WTC11 (cell line): ENCODE measurements around the gene HES1. TPM values are rescaled to one million over a fixed set of nuclear protein-coding genes. Genes with fewer than 3 reads are reported as not detected.
A peak's percentile ranks its signal among the peaks of the same experiment; 100 is the strongest.

Experiments used
- ATAC-seq: fragments of 200-7000 bp; cut with Tn5 transposase; 2 replicates; pipeline ENCODE4 v1.10.0; 2021; ENCODE audit warnings: mild to moderate bottlenecking, moderate library complexity
- CTCF ChIA-PET: fragments of 300-600 bp; sonication (Branson Sonifier 250); formaldehyde crosslinking; loops from one replicate; lab custom pipeline; 2021; ENCODE audit warnings: antibody characterized with exemption; lab: Charles Lee
- POLR2A ChIA-PET: fragments of 350-600 bp; sonication (Branson Sonifier 250); formaldehyde crosslinking; loops from one replicate; lab custom pipeline; 2021; ENCODE audit warnings: antibody characterized with exemption; lab: Charles Lee
- DNase-seq: peaks from one replicate; pipeline ENCODE4 v3.0.0; 2021; ENCODE audit warnings: low spot score
- H3K27ac Mint-ChIP-seq: 2 replicates; pipeline ENCODE4 v1.8.0; 2021; ENCODE audit warnings: mixed read lengths
- H3K27me3 Mint-ChIP-seq: 2 replicates; pipeline ENCODE4 v1.8.0; 2021; ENCODE audit warnings: low read depth, mild to moderate bottlenecking, moderate library complexity, mixed read lengths
- H3K36me3 Mint-ChIP-seq: 2 replicates; pipeline ENCODE4 v1.8.0; 2021; ENCODE audit warnings: mixed read lengths
- H3K4me1 Mint-ChIP-seq: 2 replicates; pipeline ENCODE4 v1.8.0; 2022; ENCODE audit warnings: mixed read lengths
- H3K4me3 Mint-ChIP-seq: 2 replicates; pipeline ENCODE4 v1.8.0; 2021; ENCODE audit warnings: mild to moderate bottlenecking, moderate library complexity, mixed read lengths
- H3K9me3 Mint-ChIP-seq: 2 replicates; pipeline ENCODE4 v1.8.0; 2021; ENCODE audit warnings: mixed read lengths
- CREB1 ChIP-seq: sonication (generic); formaldehyde crosslinking; IDR thresholded peaks from 2 replicates; pipeline ENCODE4 v1.8.0; 2023; ENCODE audit warnings: mild to moderate bottlenecking, missing genetic modification reagents
- EMX1 ChIP-seq: fragments of 250-450 bp; sonication (Bioruptor Pico); IDR thresholded peaks from 2 replicates; pipeline ENCODE4 v1.8.0; 2021; ENCODE audit warnings: mild to moderate bottlenecking
- FOXP1 ChIP-seq: sonication (generic); formaldehyde crosslinking; IDR thresholded peaks from 2 replicates; pipeline ENCODE4 v1.8.0; 2022; ENCODE audit warnings: missing genetic modification reagents, mild to moderate bottlenecking, moderate library complexity, borderline replicate concordance
- MYBL2 ChIP-seq: sonication (generic); formaldehyde crosslinking; IDR thresholded peaks from 2 replicates; pipeline ENCODE4 v1.8.1; 2023; ENCODE audit warnings: mild to moderate bottlenecking, moderate library complexity, missing genetic modification reagents
- SMAD4 ChIP-seq: sonication (generic); formaldehyde crosslinking; IDR thresholded peaks from 2 replicates; pipeline ENCODE4 v1.8.0; 2022; ENCODE audit warnings: mild to moderate bottlenecking, missing genetic modification reagents
- TP53 ChIP-seq: sonication (generic); formaldehyde crosslinking; IDR thresholded peaks from 2 replicates; pipeline ENCODE4 v1.8.1; 2023; ENCODE audit warnings: mild to moderate bottlenecking, missing genetic modification reagents
- total RNA-seq: library from RNA; stranded (reverse); gene quantifications from 3 replicates; pipeline ENCODE4 v1.2.3, GENCODE V29; 2021
- TF ChIP-seq, protein P1 (sequence below): sonication (generic); formaldehyde crosslinking; IDR thresholded peaks from 2 replicates; pipeline ENCODE4 v1.8.1; 2023; ENCODE audit warnings: mild to moderate bottlenecking, missing genetic modification reagents
- TF ChIP-seq, protein P2 (sequence below): fragments of 250-450 bp; sonication (Bioruptor Pico); IDR thresholded peaks from 2 replicates; pipeline ENCODE4 v1.8.0; 2021; ENCODE audit warnings: mild to moderate bottlenecking
- TF ChIP-seq, protein P3 (sequence below): fragments of 250-450 bp; sonication (Bioruptor Pico); IDR thresholded peaks from 2 replicates; pipeline ENCODE4 v1.9.0; 2021; ENCODE audit warnings: mild to moderate bottlenecking
- TF ChIP-seq, protein P4 (sequence below): sonication (generic); formaldehyde crosslinking; conservative IDR thresholded peaks from 2 replicates; pipeline ENCODE4 v1.8.1; 2023; ENCODE audit warnings: mild to moderate bottlenecking, low read depth, missing genetic modification reagents, moderate library complexity
- TF ChIP-seq, protein P5 (sequence below): fragments of 250-450 bp; sonication (Bioruptor Pico); IDR thresholded peaks from 2 replicates; pipeline ENCODE4 v1.9.0; 2021; ENCODE audit warnings: mild to moderate bottlenecking

The HES1 gene
- total RNA-seq, 1 experiment from 2014 or later, result 28.4 TPM

DNA sequence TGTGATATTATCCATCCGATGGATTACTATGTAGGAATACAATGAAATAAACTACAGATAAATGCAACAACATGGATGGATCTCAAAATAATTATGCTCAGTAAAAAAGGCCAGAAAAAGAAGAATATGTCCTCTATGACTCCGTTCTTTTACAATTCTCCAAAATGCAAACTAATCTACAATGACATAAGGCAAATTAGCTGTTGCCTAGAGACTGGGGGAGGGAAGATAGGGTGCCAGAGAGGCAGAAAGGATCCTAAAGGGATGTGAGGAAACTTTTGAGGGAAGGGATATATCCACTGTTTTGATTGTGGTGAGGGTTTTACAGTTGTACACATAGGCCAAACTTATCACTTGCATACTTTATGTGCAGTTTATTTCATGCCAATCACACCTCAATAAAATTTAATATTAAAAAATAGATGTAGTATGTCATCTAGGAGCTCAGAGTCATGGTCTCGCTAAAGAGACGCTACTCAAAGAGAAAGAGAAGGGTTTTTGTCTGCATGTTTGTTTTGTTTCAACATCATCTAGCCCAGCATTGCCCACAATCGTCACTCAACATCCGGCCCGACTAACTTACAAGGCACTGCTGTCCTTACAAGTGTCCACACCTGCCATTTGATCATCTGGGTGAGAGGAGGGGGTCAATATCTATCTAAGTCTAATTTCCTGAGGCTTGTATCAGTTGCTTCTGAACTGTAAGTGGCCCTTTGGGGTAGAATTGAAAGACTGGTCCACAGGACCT, 29.5 kb downstream of the HES1 start (continued):
- TF ChIP-seq, protein P1, sequence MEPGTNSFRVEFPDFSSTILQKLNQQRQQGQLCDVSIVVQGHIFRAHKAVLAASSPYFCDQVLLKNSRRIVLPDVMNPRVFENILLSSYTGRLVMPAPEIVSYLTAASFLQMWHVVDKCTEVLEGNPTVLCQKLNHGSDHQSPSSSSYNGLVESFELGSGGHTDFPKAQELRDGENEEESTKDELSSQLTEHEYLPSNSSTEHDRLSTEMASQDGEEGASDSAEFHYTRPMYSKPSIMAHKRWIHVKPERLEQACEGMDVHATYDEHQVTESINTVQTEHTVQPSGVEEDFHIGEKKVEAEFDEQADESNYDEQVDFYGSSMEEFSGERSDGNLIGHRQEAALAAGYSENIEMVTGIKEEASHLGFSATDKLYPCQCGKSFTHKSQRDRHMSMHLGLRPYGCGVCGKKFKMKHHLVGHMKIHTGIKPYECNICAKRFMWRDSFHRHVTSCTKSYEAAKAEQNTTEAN (CRISPR knock-in tag), result no peak

DNA sequence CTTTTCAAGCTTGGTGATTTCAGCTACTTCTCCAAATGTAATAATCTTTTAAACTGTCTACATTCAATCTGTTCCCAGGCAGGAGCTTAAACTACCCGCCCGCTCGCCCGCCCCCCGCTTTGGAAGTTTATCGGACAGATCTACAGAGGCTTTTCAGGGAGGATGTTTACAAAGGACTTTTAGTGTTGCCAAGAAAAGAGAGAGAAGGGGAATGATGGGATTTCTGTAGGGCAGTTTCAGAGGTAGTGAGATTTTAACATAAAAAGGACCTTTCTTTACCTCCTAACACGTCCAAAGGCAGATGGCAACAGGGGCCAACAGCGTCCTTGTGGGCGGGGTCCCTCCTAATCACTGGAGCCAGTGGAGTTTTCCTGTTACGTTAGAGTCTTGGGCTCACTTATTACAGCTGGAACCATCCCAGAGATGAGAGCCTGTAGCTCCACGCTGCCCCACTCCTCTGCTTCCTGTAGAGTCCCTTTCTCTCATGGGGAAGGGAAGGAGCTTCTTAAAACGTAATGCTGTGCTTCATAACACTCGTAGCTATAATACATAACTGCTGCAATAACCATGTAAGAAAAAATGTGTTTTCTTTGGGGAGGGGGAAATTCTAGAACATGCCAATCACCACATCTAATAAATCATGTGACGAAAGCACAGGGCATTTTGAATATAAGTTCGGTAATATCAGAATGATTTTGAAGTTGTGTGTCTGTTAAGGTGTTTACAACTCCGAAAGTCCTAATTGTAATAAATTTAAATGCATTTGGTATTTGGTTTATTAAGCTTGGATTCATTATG, 30.9 kb downstream of the HES1 start:
- CTCF ChIA-PET, result interaction anchor here (0.6 to 3.2 kb wide), 10 partner anchors 10 to 386 kb away, joined by 3 to 26 read pairs (median 4); no protein-coding TSS in a partner anchor
- H3K27ac Mint-ChIP-seq, result no peak overlapping the region; the same call in 1 of the 2 replicates

DNA sequence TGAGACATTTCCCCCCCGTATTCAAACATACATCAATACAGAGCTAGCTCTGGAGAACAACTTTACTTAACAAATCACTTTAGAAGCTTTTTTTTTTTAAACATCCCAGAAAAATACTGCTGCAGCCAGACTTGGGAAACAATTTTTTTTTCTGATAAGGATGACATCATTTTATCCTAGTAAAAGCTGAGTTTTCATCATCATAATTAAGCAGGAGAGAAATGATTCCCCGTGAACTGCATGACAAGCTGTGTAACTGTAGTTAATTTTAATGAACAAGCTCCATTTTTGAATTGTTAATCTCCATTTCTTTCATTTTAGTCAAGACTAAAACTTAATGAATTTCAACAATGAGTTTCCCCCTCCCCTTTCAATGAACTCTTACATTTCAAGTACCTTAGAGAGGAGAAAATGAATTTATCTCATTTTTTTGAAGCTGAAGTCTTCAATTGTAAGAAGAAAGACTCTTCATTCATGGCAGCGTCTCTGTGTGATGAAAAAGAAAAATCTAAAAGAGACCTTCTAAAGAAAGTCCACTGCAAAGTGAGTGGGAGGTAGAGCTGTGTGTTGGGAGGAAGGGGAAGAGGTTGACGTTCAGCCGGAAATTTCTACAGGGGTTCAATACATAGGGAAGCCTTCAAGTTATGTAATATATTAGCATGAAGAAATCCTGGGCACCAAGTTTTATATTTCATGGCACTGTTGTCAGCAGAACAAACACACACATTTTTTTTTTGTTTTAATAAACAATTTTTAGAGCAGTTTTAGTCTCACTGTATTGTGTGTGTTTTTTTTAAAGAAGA, 31.7 kb downstream of the HES1 start:
- peaks cover 3% of the 10 kb centered on the region; the same call in 1 of the 2 replicates for H3K9me3 Mint-ChIP-seq
- DNase-seq, result no peak
- peaks cover 56% of the 10 kb centered on the region for H3K4me1 Mint-ChIP-seq
- H3K4me3 Mint-ChIP-seq, result no peak overlapping the region
- ChIA-PET CTCF (interaction anchor here (0.6 to 3.2 kb wide), 9 partner anchors 9 to 387 kb away, joined by 3 to 26 read pairs (median 5); no protein-coding TSS in a partner anchor), POLR2A (interaction anchor here (1.5 kb wide), 1 partner anchor 34 kb away, joined by 3 read pairs; no protein-coding TSS in a partner anchor)
- no peak for ATAC-seq
- H3K27me3 Mint-ChIP-seq, result no peaks in the 10 kb centered on the region
- TF ChIP-seq EMX1 (no peak), TP53 (CRISPR knock-in tag) (no peak), SMAD4 (no peak), MYBL2 (CRISPR knock-in tag) (no peak)
- TF ChIP-seq, protein P2, sequence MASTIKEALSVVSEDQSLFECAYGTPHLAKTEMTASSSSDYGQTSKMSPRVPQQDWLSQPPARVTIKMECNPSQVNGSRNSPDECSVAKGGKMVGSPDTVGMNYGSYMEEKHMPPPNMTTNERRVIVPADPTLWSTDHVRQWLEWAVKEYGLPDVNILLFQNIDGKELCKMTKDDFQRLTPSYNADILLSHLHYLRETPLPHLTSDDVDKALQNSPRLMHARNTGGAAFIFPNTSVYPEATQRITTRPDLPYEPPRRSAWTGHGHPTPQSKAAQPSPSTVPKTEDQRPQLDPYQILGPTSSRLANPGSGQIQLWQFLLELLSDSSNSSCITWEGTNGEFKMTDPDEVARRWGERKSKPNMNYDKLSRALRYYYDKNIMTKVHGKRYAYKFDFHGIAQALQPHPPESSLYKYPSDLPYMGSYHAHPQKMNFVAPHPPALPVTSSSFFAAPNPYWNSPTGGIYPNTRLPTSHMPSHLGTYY, result no peak
- TF ChIP-seq, protein P3, sequence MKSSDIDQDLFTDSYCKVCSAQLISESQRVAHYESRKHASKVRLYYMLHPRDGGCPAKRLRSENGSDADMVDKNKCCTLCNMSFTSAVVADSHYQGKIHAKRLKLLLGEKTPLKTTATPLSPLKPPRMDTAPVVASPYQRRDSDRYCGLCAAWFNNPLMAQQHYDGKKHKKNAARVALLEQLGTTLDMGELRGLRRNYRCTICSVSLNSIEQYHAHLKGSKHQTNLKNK (CRISPR knock-in tag), result no peak
- H3K36me3 Mint-ChIP-seq, result no peaks in the 10 kb centered on the region
- H3K27ac Mint-ChIP-seq, result peak overlapping the region; percentile 25; the same call in 1 of the 2 replicates

More for the DNA sequence above, 30.9 kb downstream of the HES1 start:
- H3K36me3 Mint-ChIP-seq, result no peaks in the 10 kb centered on the region
- no peaks in the 10 kb centered on the region for H3K9me3 Mint-ChIP-seq
- POLR2A ChIA-PET, result interaction anchor here (1.5 kb wide), 1 partner anchor 34 kb away, joined by 3 read pairs; no protein-coding TSS in a partner anchor
- peaks cover 63% of the 10 kb centered on the region for H3K4me1 Mint-ChIP-seq
- DNase-seq, result no peak
- TF ChIP-seq, protein P4, sequence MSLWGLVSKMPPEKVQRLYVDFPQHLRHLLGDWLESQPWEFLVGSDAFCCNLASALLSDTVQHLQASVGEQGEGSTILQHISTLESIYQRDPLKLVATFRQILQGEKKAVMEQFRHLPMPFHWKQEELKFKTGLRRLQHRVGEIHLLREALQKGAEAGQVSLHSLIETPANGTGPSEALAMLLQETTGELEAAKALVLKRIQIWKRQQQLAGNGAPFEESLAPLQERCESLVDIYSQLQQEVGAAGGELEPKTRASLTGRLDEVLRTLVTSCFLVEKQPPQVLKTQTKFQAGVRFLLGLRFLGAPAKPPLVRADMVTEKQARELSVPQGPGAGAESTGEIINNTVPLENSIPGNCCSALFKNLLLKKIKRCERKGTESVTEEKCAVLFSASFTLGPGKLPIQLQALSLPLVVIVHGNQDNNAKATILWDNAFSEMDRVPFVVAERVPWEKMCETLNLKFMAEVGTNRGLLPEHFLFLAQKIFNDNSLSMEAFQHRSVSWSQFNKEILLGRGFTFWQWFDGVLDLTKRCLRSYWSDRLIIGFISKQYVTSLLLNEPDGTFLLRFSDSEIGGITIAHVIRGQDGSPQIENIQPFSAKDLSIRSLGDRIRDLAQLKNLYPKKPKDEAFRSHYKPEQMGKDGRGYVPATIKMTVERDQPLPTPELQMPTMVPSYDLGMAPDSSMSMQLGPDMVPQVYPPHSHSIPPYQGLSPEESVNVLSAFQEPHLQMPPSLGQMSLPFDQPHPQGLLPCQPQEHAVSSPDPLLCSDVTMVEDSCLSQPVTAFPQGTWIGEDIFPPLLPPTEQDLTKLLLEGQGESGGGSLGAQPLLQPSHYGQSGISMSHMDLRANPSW (CRISPR knock-in tag), result no peak
- TF ChIP-seq, all 79 proteins: peak for 0
- no peaks in the 10 kb centered on the region for H3K27me3 Mint-ChIP-seq
- no peak overlapping the region for H3K4me3 Mint-ChIP-seq
- peak; percentile 54 for ATAC-seq

DNA sequence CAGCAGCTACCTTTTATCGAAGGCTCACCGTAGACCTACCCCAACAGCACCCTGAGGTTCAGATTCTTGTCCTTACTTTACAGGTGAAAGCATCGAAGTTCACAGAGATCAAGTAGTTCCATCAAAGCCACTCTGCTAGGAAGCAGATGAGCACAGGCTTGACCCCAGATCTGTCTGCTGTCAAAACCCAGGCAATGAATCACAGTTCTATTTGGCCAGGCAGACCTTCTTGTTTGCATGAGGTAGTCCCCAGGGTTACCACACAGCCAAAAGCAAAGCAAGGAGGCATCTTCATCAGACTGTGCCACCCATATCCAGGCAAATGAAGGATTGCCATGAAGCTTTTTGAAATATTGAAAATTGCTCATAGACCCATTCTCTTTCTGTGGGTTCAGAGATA, 33.0 kb downstream of the HES1 start:
- H3K27ac Mint-ChIP-seq, result no peak overlapping the region
- peaks cover 50% of the 10 kb centered on the region for H3K4me1 Mint-ChIP-seq
- no peak for DNase-seq
- ChIA-PET POLR2A (no interaction called here), CTCF (no interaction called here)
- no peak overlapping the region for H3K4me3 Mint-ChIP-seq
- H3K27me3 Mint-ChIP-seq, result no peaks in the 10 kb centered on the region
- H3K9me3 Mint-ChIP-seq, result peaks cover 3% of the 10 kb centered on the region; the same call in 1 of the 2 replicates
- TF ChIP-seq CREB1 (CRISPR knock-in tag) (no peak), FOXP1 (no peak)
- TF ChIP-seq, protein P5, sequence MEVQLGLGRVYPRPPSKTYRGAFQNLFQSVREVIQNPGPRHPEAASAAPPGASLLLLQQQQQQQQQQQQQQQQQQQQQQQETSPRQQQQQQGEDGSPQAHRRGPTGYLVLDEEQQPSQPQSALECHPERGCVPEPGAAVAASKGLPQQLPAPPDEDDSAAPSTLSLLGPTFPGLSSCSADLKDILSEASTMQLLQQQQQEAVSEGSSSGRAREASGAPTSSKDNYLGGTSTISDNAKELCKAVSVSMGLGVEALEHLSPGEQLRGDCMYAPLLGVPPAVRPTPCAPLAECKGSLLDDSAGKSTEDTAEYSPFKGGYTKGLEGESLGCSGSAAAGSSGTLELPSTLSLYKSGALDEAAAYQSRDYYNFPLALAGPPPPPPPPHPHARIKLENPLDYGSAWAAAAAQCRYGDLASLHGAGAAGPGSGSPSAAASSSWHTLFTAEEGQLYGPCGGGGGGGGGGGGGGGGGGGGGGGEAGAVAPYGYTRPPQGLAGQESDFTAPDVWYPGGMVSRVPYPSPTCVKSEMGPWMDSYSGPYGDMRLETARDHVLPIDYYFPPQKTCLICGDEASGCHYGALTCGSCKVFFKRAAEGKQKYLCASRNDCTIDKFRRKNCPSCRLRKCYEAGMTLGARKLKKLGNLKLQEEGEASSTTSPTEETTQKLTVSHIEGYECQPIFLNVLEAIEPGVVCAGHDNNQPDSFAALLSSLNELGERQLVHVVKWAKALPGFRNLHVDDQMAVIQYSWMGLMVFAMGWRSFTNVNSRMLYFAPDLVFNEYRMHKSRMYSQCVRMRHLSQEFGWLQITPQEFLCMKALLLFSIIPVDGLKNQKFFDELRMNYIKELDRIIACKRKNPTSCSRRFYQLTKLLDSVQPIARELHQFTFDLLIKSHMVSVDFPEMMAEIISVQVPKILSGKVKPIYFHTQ (CRISPR knock-in tag), result no peak
- TF ChIP-seq, all 79 proteins: peak for 0
- ATAC-seq, result no peak
- H3K36me3 Mint-ChIP-seq, result no peaks in the 10 kb centered on the region
